Measurements from ENCODE around the gene TMEM92. TPM values are rescaled to one million over a fixed set of nuclear protein-coding genes. Genes with fewer than 3 reads are reported as not detected.

Gene TMEM92
- total and polyA plus RNA-seq, 4 donors = 0.94 to 12.4 (median 1.4) TPM; not detected in 1

DNA sequence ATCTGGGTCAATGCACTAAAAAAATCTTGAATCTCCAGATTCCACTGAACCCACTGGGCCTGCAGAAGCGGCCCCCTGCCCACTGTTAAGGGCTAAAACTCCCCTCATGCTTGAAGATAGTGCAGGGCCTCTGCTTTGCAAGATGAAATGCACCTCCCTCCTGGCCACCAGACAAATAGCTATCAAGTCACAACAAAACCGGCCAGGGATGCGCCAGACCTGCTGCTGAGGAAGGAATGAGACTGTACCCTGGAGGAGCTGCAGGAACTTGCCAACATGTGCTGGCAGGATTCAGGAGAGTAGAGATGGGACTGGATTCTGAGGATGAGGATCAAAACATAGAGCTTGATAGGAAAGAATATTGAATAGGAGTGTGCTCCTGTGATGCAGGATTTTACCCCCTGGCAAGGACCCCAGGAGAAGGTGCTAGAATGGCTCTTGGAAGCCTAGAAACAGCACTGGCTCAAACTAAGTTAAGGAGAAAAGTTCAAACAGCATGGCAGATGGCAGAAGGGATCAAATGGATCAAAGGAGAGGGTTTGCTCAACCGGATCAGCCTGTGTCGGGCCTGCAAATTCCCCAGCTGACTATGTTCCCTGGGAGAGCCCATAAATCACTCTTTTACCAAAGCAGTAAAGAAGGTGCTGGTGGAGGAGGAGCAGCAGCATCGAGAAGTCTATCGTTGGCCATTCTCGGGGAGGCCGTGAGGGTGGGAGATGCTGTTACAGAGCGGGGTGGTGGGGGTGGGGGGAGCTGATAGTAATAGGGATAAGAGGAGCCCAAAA is 44.4 kb downstream of the TMEM92 start:
- ATAC-seq (ENCODE audit: low FRiP score) (no peak), DNase-seq (peak in 1 of 2 donors; percentile 21)
- intact Hi-C loops (cut with DNase I) = no loop called here
- H3K27ac ChIP-seq (ENCODE audit: low read depth in 1 of 2, low read length in 2 of 2) = no peak overlapping the region
- H3K9me3 ChIP-seq (ENCODE audit: control insufficient read depth, low read length) = no peaks in the 10 kb centered on the region
- H3K4me3 ChIP-seq (ENCODE audit: low read length in 2 of 2) = no peak overlapping the region
- no peaks in the 10 kb centered on the region for H3K36me3 ChIP-seq (ENCODE audit: control insufficient read depth in 1 of 2, insufficient read depth in 2 of 2, low read length in 1 of 2)
- no peaks in the 10 kb centered on the region for H3K27me3 ChIP-seq (ENCODE audit: control insufficient read depth in 1 of 2, insufficient read depth in 2 of 2, low read length in 1 of 2)
- 88 to 90% methylated on average over 10 of the region's 10 CpGs for WGBS, 2 donors
- no peaks in the 10 kb centered on the region for H3K4me1 ChIP-seq (ENCODE audit: control insufficient read depth in 1 of 2, insufficient read depth in 2 of 2, low read length in 2 of 2)

DNA sequence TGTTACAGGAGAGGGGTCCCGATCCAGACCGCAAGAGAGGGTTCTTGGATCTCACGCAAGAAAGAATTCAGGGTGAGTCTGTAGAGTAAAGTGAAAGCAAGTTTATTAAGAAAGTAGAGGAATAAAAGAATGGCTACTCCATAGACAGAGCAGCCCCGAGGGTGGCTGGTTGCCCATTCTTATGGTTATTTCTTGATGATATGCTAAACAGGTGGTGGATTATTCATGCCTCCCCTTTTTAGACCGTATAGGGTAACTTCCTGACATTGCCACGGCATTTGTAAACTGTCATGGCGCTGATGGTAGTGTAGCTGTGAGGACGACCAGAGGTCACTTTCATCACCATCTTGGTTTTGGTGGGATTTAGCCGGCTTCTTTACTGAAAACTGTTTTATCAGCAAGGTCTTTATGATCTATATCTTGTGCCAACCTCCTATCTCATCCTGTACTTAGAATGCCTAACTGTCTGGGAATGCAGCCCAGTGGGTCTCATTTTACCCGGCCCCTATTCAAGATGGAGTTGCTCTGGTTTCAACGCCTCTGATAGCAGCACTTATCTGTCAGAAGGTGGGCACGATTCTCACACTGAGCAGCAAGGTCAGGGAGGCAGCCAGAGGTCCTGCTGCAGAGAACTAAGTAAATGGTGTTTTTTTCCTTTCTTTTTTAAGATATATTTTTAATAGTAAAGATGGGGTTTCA is 45.2 kb downstream of the TMEM92 start:
- no peaks in the 10 kb centered on the region for H3K9me3 ChIP-seq (ENCODE audit: control insufficient read depth, low read length)
- no peaks in the 10 kb centered on the region for H3K27me3 ChIP-seq (ENCODE audit: control insufficient read depth in 1 of 2, insufficient read depth in 2 of 2, low read length in 1 of 2)
- DNase-seq (peak in 1 of 2 donors; percentile 1), ATAC-seq (ENCODE audit: low FRiP score) (no peak)
- no peak overlapping the region for H3K27ac ChIP-seq (ENCODE audit: low read depth in 1 of 2, low read length in 2 of 2)
- no peak overlapping the region for H3K4me3 ChIP-seq (ENCODE audit: low read length in 2 of 2)
- 74% methylated on average over 12 of the region's 12 CpGs for WGBS, 2 donors
- no peaks in the 10 kb centered on the region for H3K4me1 ChIP-seq (ENCODE audit: control insufficient read depth in 1 of 2, insufficient read depth in 2 of 2, low read length in 2 of 2)
- no peaks in the 10 kb centered on the region for H3K36me3 ChIP-seq (ENCODE audit: control insufficient read depth in 1 of 2, insufficient read depth in 2 of 2, low read length in 1 of 2)
- intact Hi-C loops (cut with DNase I) = no loop called here

DNA sequence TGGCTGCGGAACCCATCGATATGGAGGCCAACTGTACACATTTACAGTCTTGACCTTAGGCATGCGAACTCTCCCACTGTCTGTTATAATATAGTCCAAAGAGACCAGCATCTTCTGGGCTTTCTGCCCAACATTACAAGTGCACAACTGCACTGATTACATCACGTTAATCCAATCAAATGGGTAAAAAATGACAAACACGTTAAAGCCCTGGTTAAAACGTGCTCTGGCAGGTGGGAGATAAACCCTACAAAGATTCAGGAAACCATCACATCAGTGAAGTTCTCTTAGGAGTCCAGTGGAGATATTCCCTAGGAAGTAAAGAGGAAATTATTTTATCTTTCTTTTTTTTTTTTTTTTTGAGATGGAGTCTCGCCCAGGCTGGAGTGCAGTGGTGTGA is 48.0 kb downstream of the TMEM92 start:
- no peak for ATAC-seq (ENCODE audit: low FRiP score)
- no peaks in the 10 kb centered on the region for H3K27me3 ChIP-seq (ENCODE audit: control insufficient read depth in 1 of 2, insufficient read depth in 2 of 2, low read length in 1 of 2)
- H3K36me3 ChIP-seq (ENCODE audit: control insufficient read depth in 1 of 2, insufficient read depth in 2 of 2, low read length in 1 of 2) = no peaks in the 10 kb centered on the region
- no peak overlapping the region for H3K27ac ChIP-seq (ENCODE audit: low read depth in 1 of 2, low read length in 2 of 2)
- H3K4me3 ChIP-seq (ENCODE audit: low read length in 2 of 2) = no peak overlapping the region
- DNase-seq = no peak
- intact Hi-C loops (cut with DNase I) = no loop called here
- 71 to 76% methylated on average over 7 of the region's 7 CpGs for WGBS, 2 donors
- H3K4me1 ChIP-seq (ENCODE audit: control insufficient read depth in 1 of 2, insufficient read depth in 2 of 2, low read length in 2 of 2) = no peaks in the 10 kb centered on the region
- H3K9me3 ChIP-seq (ENCODE audit: control insufficient read depth, low read length) = no peaks in the 10 kb centered on the region

DNA sequence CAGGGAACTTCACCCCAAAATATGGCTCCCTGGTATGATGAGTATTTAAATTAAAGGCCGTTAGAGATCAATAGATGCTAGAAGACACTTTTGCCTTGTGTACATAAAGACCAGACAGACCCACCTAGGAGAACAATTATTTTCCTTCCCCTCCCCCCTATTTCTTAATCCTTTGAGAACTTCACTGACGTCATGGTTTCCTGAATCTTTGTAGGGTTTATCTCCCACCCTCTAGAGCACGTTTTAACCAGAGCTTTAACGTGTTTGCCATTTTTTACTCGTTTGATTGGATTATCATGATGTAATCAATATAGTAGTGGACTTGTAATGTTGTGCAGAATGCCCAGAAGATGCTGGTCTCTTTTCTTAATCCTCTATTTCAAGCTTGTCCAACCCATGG is 48.8 kb downstream of the TMEM92 start:
- ATAC-seq (ENCODE audit: low FRiP score) (no peak), DNase-seq (no peak)
- Histone ChIP-seq H3K27ac (ENCODE audit: low read depth in 1 of 2, low read length in 2 of 2) (no peak overlapping the region), H3K27me3 (ENCODE audit: control insufficient read depth in 1 of 2, insufficient read depth in 2 of 2, low read length in 1 of 2) (no peaks in the 10 kb centered on the region), H3K9me3 (ENCODE audit: control insufficient read depth, low read length) (no peaks in the 10 kb centered on the region), H3K36me3 (ENCODE audit: control insufficient read depth in 1 of 2, insufficient read depth in 2 of 2, low read length in 1 of 2) (no peaks in the 10 kb centered on the region), H3K4me1 (ENCODE audit: control insufficient read depth in 1 of 2, insufficient read depth in 2 of 2, low read length in 2 of 2) (no peaks in the 10 kb centered on the region), H3K4me3 (ENCODE audit: low read length in 2 of 2) (no peak overlapping the region)
- 80 to 82% methylated on average over 5 of the region's 5 CpGs for WGBS, 2 donors
- intact Hi-C loops (cut with DNase I) = no loop called here

DNA sequence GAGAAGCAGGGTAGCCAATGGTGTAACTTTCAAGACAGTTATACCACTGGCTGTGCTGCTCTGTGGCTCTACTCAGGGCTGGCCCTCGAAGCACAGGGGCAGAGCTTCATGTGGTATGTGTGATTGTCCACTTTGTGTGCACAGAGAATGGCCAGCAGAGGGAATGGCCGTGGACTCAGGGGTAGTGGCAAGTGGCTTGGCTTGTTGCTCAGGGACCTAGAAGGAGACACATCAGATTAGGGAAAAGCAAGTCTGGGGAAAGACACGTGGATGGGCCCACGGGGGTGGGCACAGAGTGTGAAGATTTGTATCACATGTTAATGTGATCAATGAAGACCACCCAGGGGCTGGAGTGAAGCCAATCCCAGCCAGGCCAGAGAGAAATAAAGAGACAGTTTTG is 51.6 kb downstream of the TMEM92 start:
- intact Hi-C loops (cut with DNase I) = no loop called here
- ATAC-seq (ENCODE audit: low FRiP score) = no peak
- Histone ChIP-seq H3K4me3 (ENCODE audit: low read length in 2 of 2) (no peak overlapping the region), H3K27me3 (ENCODE audit: control insufficient read depth in 1 of 2, insufficient read depth in 2 of 2, low read length in 1 of 2) (no peaks in the 10 kb centered on the region), H3K4me1 (ENCODE audit: control insufficient read depth in 1 of 2, insufficient read depth in 2 of 2, low read length in 2 of 2) (no peaks in the 10 kb centered on the region), H3K9me3 (ENCODE audit: control insufficient read depth, low read length) (no peaks in the 10 kb centered on the region), H3K27ac (ENCODE audit: low read depth in 1 of 2, low read length in 2 of 2) (no peak overlapping the region), H3K36me3 (ENCODE audit: control insufficient read depth in 1 of 2, insufficient read depth in 2 of 2, low read length in 1 of 2) (no peaks in the 10 kb centered on the region)
- 61 to 64% methylated on average over 4 of the region's 4 CpGs for WGBS, 2 donors
- DNase-seq = peak in 1 of 2 donors; percentile 53

DNA sequence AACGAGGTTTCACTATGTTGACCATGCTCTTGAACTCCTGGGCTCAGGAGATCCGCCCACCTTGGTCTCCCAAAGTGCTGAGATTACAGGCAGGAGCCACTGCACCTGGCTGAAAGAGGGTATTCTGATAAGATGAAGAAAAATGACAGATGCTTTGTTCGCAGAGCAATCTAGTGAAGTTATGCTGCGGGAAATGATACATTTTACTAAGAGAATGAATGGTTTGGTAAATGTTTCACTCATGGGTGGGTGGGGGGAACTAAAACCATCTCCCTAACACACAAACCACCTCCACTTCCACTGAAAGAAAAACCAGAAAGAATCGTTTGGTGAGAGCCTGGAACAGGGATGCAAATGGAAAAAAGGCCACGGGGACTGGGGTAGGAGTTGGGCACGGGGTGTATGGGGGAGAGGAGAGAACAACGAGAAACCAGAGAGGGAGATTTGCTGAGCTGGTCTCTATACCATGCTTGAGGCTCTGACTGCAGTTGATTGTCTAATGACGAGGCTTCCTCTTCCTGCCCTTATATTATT is 52.6 kb downstream of the TMEM92 start:
- Histone ChIP-seq H3K27ac (ENCODE audit: low read depth in 1 of 2, low read length in 2 of 2) (no peak overlapping the region), H3K36me3 (ENCODE audit: control insufficient read depth in 1 of 2, insufficient read depth in 2 of 2, low read length in 1 of 2) (no peaks in the 10 kb centered on the region), H3K4me3 (ENCODE audit: low read length in 2 of 2) (no peak overlapping the region), H3K27me3 (ENCODE audit: control insufficient read depth in 1 of 2, insufficient read depth in 2 of 2, low read length in 1 of 2) (no peaks in the 10 kb centered on the region), H3K4me1 (ENCODE audit: control insufficient read depth in 1 of 2, insufficient read depth in 2 of 2, low read length in 2 of 2) (no peaks in the 10 kb centered on the region), H3K9me3 (ENCODE audit: control insufficient read depth, low read length) (no peaks in the 10 kb centered on the region)
- DNase-seq (peak in 1 of 2 donors; percentile 17), ATAC-seq (ENCODE audit: low FRiP score) (no peak)
- intact Hi-C loops (cut with DNase I) = no loop called here
- 84 to 86% methylated on average over 9 of the region's 9 CpGs for WGBS, 2 donors

DNA sequence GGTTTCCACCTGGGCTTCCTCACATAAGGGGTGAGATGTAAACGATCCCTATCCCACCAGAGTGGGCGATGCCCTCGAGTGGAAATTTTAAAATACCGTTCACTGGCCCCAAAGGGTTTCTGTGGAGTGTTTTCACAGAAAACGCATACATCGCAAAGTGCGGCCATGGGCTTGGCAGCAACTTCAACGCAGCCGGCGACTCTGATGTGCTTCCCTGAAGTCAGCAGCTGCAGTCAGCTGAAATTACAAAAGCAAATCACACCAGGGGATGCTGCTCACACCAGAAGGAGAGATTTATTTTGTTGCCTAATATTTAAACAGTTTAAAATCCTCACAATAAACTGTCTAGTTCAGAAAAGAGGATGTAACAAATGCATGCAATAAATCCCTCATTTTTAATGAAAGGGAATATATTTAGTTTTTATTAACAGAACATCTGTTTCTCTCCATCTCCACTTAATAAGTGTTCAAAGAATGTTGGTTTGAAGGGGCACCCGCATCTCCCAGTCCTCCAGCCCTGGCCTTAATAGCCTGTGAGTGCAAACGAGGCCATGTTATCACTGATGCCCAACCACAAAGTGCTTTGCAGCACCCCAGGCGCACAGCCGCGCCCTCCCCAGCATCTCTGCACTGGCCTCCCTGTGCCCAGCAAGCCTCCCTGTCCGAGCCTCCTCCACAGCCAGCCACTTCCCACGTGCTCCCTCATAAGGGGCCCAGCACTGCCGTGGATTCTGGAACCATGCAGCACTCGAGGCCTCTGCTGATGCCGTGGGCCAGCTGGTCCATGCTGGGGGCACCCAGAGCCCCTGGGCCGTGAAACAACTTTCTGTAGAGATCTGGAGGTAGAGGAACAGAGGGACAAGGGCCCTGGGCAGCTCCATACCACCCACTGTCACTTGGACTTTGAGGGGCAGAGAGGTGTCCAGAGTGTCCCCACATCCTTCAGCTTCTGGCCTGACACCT is 54.4 kb downstream of the TMEM92 start:
- Histone ChIP-seq H3K27me3 (ENCODE audit: control insufficient read depth in 1 of 2, insufficient read depth in 2 of 2, low read length in 1 of 2) (no peaks in the 10 kb centered on the region), H3K9me3 (ENCODE audit: control insufficient read depth, low read length) (no peaks in the 10 kb centered on the region), H3K4me1 (ENCODE audit: control insufficient read depth in 1 of 2, insufficient read depth in 2 of 2, low read length in 2 of 2) (no peaks in the 10 kb centered on the region), H3K36me3 (ENCODE audit: control insufficient read depth in 1 of 2, insufficient read depth in 2 of 2, low read length in 1 of 2) (no peaks in the 10 kb centered on the region), H3K4me3 (ENCODE audit: low read length in 2 of 2) (no peak overlapping the region), H3K27ac (ENCODE audit: low read depth in 1 of 2, low read length in 2 of 2) (no peak overlapping the region)
- peak in 1 of 2 donors; percentile 62 for DNase-seq
- WGBS, 2 donors = 76 to 79% methylated on average over 21 of the region's 21 CpGs
- intact Hi-C loops (cut with DNase I) = no loop called here
- no peak for ATAC-seq (ENCODE audit: low FRiP score)

DNA sequence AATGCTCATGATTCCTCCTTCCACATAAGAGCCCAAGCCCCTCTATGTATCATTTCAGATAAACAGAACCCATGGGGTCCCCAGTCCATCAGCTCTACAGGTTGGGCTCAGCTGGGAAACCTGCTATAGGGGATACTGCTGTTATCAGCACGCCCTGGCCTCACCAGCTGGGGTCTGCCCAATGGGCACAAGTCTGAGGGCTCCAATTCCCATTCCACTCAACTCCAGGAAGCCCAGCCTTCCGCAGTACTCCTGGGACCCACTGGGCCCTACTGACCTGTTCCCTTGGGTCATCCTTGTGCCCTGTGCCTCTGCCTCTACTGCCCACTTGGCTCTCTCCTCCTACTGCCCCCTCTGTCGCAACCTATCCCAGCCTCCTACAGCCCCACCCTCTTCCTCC is 55.5 kb downstream of the TMEM92 start:
- Histone ChIP-seq H3K4me3 (ENCODE audit: low read length in 2 of 2) (no peak overlapping the region), H3K27ac (ENCODE audit: low read depth in 1 of 2, low read length in 2 of 2) (no peak overlapping the region), H3K36me3 (ENCODE audit: control insufficient read depth in 1 of 2, insufficient read depth in 2 of 2, low read length in 1 of 2) (no peaks in the 10 kb centered on the region), H3K9me3 (ENCODE audit: control insufficient read depth, low read length) (no peaks in the 10 kb centered on the region), H3K4me1 (ENCODE audit: control insufficient read depth in 1 of 2, insufficient read depth in 2 of 2, low read length in 2 of 2) (no peaks in the 10 kb centered on the region), H3K27me3 (ENCODE audit: control insufficient read depth in 1 of 2, insufficient read depth in 2 of 2, low read length in 1 of 2) (no peaks in the 10 kb centered on the region)
- DNase-seq = peak in 1 of 2 donors; percentile 39
- intact Hi-C loops (cut with DNase I) = no loop called here
- ATAC-seq (ENCODE audit: low FRiP score) = no peak
- WGBS, 2 donors = 90 to 93% methylated on average over 3 of the region's 3 CpGs
